ENCODE measurements around the gene OR52K1. TPM values are rescaled to one million over a fixed set of nuclear protein-coding genes. Genes with fewer than 3 reads are reported as not detected.
"Not testable (repeated sequence)": the region's sequence is repeated elsewhere in the genome, so short reads cannot be mapped to it uniquely, and the experiment has no call there.

OR52K1 gene
- total RNA-seq, 1 donor from 2014 or later, result not detected

GRCh38 chr11:4527926-4528325 lies 45.5 kb downstream of the OR52K1 start:
- peaks cover 62% of the 10 kb centered on the region for H3K27me3 ChIP-seq (ENCODE audit: low read depth)
- H3K9me3 ChIP-seq (replicated peaks), result no peaks in the 10 kb centered on the region
- H3K27ac ChIP-seq (replicated peaks), result no peak overlapping the region
- TF ChIP-seq CTCF (IDR thresholded peaks at IDR 0.05; ENCODE audit: borderline replicate concordance), result no peak
- no peaks in the 10 kb centered on the region for H3K4me1 ChIP-seq
- intact Hi-C loops (cut with micrococcal nuclease), result no loop called here
- H3K36me3 ChIP-seq, result no peaks in the 10 kb centered on the region
- no peak for DNase-seq
- H3K4me3 ChIP-seq, result no peak overlapping the region

GRCh38 chr11:4531686-4532085 lies 49.2 kb downstream of the OR52K1 start:
- H3K4me1 ChIP-seq; intact Hi-C loops (cut with micrococcal nuclease); H3K4me3 ChIP-seq; H3K27ac ChIP-seq (replicated peaks); H3K9me3 ChIP-seq (replicated peaks); H3K36me3 ChIP-seq; DNase-seq: not testable (repeated sequence)
- peaks cover 41% of the 10 kb centered on the region for H3K27me3 ChIP-seq (ENCODE audit: low read depth)

GRCh38 chr11:4539603-4540219 lies 57.3 kb downstream of the OR52K1 start:
- peak; percentile 21 for DNase-seq
- Histone ChIP-seq H3K4me3 (no peak overlapping the region), H3K27me3 (ENCODE audit: low read depth) (peaks cover 25% of the 10 kb centered on the region), H3K9me3 (replicated peaks) (no peaks in the 10 kb centered on the region), H3K4me1 (no peaks in the 10 kb centered on the region), H3K36me3 (no peaks in the 10 kb centered on the region), H3K27ac (replicated peaks) (no peak overlapping the region)
- TF ChIP-seq CTCF (IDR thresholded peaks at IDR 0.05; ENCODE audit: borderline replicate concordance), result peak; percentile 79
- intact Hi-C loops (cut with micrococcal nuclease), result loop anchor here (10.0 kb wide), 1 partner anchor 355 kb away; no protein-coding TSS in a partner anchor

- Histone ChIP-seq H3K27me3 (ENCODE audit: low read depth) (peaks cover 25% of the 10 kb centered on the region), H3K9me3 (replicated peaks) (no peaks in the 10 kb centered on the region), H3K4me3 (no peak overlapping the region), H3K36me3 (no peaks in the 10 kb centered on the region), H3K27ac (replicated peaks) (no peak overlapping the region), H3K4me1 (no peaks in the 10 kb centered on the region)
- TF ChIP-seq CTCF (IDR thresholded peaks at IDR 0.05; ENCODE audit: borderline replicate concordance), result no peak
- intact Hi-C loops (cut with micrococcal nuclease), result loop anchor here (10.0 kb wide), 1 partner anchor 356 kb away; no protein-coding TSS in a partner anchor
- DNase-seq, result no peak
Measured at GRCh38 chr11:4541071-4541470, 58.6 kb downstream of the OR52K1 start.

Other genes starting within 250 kb of the OR52K1 start
- gene OR52B4, start 114.3 kb upstream of the OR52K1 start, total RNA-seq, result not detected
- 8.4 TPM for gene TRIM21, start 88.9 kb upstream of the OR52K1 start, total RNA-seq
- not detected for gene OR52K2, start 33.4 kb upstream of the OR52K1 start, total RNA-seq
- not detected for gene OR52M1, start 62.5 kb downstream of the OR52K1 start, total RNA-seq
- gene OR52I2, start 99.1 kb downstream of the OR52K1 start, total RNA-seq, result not detected
- gene OR52I1, start 111.4 kb downstream of the OR52K1 start, total RNA-seq, result not detected
- 10.6 TPM for gene TRIM68, start 125.6 kb downstream of the OR52K1 start, total RNA-seq
- not detected for gene OR51D1, start 154.8 kb downstream of the OR52K1 start, total RNA-seq
- gene OR51E1, start 161.3 kb downstream of the OR52K1 start, total RNA-seq, result 1.3 TPM
- not detected for gene OR51E2, start 215.2 kb downstream of the OR52K1 start, total RNA-seq
- not detected for gene MMP26, start 222.1 kb downstream of the OR52K1 start, total RNA-seq

All from left ventricle myocardium inferior (tissue), 1 donor.